ENCODE results near the gene EPRS1. TPM values are rescaled to one million over a fixed set of nuclear protein-coding genes. Genes with fewer than 3 reads are reported as not detected.

Gene EPRS1
- total RNA-seq, 1 experiment from 2014 or later = 121 TPM

GRCh38 chr1:220007438-220007837 lies 38.9 kb downstream of the EPRS1 start:
- H4K20me1 ChIP-seq (ENCODE audit: control insufficient read depth, insufficient read depth, insufficient read length) = no peaks in the 10 kb centered on the region
- no peaks in the 10 kb centered on the region for H3K4me1 Mint-ChIP-seq
- H2BK20ac ChIP-seq (ENCODE audit: low read depth, low read length, poor library complexity, severe bottlenecking) = no peak overlapping the region
- DNase-seq = no peak
- no peaks in the 10 kb centered on the region for H3K23me2 ChIP-seq (ENCODE audit: insufficient read length, low read depth, low read length, poor library complexity, severe bottlenecking)
- H4K8ac ChIP-seq (replicated peaks; ENCODE audit: insufficient read length, low read depth, low read length) = no peak overlapping the region
- H4K5ac ChIP-seq (ENCODE audit: insufficient read length, low read depth, low read length) = no peak overlapping the region
- no peak overlapping the region for H3K9ac ChIP-seq (ENCODE audit: extremely low read depth, insufficient read length, low read length)
- no peak for TF ChIP-seq CTCF (conservative IDR thresholded peaks at IDR 0.05)
- H4K91ac ChIP-seq (ENCODE audit: insufficient read length, low read depth, low read length) = no peak overlapping the region
- H3K18ac ChIP-seq (ENCODE audit: insufficient read length, low read depth, low read length) = no peak overlapping the region
- H3K36me3 Mint-ChIP-seq (ENCODE audit: insufficient read depth in 1 of 3, low read depth in 3 of 3) = peaks cover 13 to 51% (median 42%) of the 10 kb centered on the region in 3 experiments; a peak in 6 of 7 replicates
- H3K79me2 ChIP-seq (ENCODE audit: insufficient read depth, low read length) = no peaks in the 10 kb centered on the region
- H3K14ac ChIP-seq (ENCODE audit: insufficient read depth, low read length) = no peak overlapping the region
- H3K9me3 ChIP-seq (ENCODE audit: control insufficient read depth, low read depth, low read length) = no peaks in the 10 kb centered on the region
- peak overlapping the region in 1 of 3 experiments; percentile 11; a peak in 1 of 7 replicates for H3K27ac Mint-ChIP-seq
- H3K4ac ChIP-seq (ENCODE audit: low read depth, low read length) = no peak overlapping the region
- no peak overlapping the region for H2BK15ac ChIP-seq (ENCODE audit: low read depth, low read length)
- no peaks in the 10 kb centered on the region for H3K9me3 Mint-ChIP-seq
- no peaks in the 10 kb centered on the region for H3K79me1 ChIP-seq (ENCODE audit: insufficient read depth, low read depth, low read length, poor library complexity, severe bottlenecking)
- no peaks in the 10 kb centered on the region for H3K4me1 ChIP-seq (ENCODE audit: insufficient read depth, low read length)
- H2BK5ac ChIP-seq (ENCODE audit: insufficient read length, low read length) = no peak overlapping the region
- H3K56ac ChIP-seq (ENCODE audit: insufficient read length, low read depth, low read length) = no peak overlapping the region
- H3K23ac ChIP-seq (ENCODE audit: insufficient read length, low read depth, low read length) = no peak overlapping the region
- no peak overlapping the region for H3T11ph ChIP-seq (ENCODE audit: low read length)
- H3K4me3 Mint-ChIP-seq = no peak overlapping the region
- H3K27me3 ChIP-seq (ENCODE audit: insufficient read depth, low read length) = no peaks in the 10 kb centered on the region
- H3K4me2 ChIP-seq (ENCODE audit: insufficient read depth, insufficient read length, low read length) = no peak overlapping the region
- no peak overlapping the region for H3K27ac ChIP-seq (ENCODE audit: insufficient read length, low read depth, low read length)
- H2AFZ ChIP-seq (ENCODE audit: low read length) = no peak overlapping the region
- no CpG with 5 or more reads among the region's 3 CpGs for WGBS (ENCODE audit: extremely low coverage, insufficient read length, low lambda C conversion rate)
- no peak overlapping the region for H2BK120ac ChIP-seq (ENCODE audit: low read depth, low read length, poor library complexity, severe bottlenecking)
- H2AK5ac ChIP-seq (ENCODE audit: insufficient read length, low read length) = no peak overlapping the region
- H2BK12ac ChIP-seq (ENCODE audit: insufficient read length, low read depth, low read length) = no peak overlapping the region
- no peaks in the 10 kb centered on the region for H3K27me3 Mint-ChIP-seq (ENCODE audit: low read depth)

Data from H9 (cell line).